ENCODE measurements around the gene SMIM38.

The SMIM38 gene

GRCh38 chr11:69158301-69159149, 2.8 kb downstream of the SMIM38 start:
- DNase-seq (ENCODE audit: low spot score), result peak; percentile 98

DNA sequence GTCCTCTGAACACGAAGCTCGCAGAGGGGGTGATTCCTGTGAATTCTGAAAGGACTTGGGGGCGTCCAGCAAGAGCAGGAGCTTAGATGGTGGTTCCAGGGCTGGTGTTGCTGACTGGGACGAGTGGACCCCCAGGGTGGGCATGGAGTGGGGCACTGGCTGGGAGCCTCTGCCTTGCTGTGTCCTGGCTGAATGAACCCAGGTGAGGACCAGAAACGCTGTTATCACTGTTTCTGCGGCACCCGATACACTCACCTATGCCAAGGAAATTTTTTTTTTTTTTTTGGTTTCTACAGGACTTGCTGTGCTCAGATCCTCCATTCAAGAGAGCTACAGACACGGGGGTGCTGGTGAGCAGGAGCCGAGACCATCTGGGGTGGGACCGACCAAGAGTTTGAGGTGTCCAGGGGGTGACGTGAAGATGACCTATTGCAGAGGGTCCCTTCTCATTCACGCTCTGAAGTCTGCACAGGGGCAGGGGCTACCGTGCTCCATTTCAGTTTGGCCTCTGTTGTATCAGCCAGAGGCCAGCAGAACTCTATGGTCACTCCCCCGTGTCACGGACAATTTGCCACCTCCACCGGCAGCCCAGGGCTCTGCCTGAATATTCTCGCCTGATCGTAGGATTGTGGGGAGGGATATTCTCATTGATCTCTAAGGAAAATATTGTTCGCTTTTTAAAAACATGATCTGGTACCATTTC, 3.6 kb downstream of the SMIM38 start:
- DNase-seq (ENCODE audit: low spot score), result no peak

DNA sequence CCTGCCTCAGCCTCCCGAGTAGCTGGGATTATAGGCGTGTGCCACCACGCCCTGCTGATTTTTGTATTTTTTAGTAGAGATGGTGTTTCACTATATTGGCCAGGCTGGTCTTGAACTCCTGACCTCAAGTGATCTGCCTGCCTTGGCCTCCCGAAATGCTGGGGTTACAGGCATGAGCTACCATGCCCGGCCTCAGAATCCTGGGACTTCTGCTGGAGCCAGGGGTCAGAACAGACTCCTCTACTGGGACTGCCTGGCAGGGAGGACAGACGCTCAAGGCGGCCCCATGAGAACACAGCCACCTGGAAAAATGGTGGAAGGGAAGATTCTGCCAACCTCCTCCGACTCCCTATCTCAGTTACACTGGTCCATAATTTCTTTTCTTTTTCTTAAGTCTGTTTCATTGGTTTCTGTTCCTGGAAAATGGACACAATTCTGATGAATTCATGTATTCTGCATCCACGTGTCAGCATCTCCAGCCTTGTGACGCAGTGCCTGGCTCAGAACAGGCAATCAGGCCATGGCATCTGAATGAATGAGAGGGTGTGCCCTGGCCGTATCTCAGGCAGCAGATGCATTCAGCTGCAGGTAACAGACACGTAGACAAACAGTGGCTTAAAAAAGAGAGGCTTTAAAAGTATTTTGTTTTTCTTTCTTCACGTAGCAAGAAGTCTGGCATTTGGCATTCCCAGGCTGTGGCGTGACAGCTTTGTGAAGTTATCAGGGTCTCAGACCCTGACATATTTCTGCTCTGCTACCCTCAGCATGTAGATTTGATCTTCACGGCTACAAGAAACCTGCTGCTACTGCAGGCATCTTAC, 4.8 kb downstream of the SMIM38 start:
- no peak for DNase-seq (ENCODE audit: low spot score)

DNA sequence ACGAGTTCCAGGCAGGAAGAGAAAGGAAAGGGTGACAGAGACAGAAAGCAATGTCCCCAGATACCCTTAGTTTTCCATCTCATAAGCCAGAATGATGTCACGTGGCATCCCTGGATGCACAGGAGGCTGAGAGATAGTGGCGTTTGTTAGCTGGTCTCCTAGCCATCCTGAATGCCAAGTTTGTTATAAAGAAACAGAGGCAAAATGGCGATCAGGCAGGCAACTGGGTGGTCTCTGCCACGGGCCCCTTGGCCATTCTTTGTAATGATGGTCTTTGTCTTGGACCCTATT, 5.3 kb downstream of the SMIM38 start:
- DNase-seq (ENCODE audit: low spot score), result no peak

DNA sequence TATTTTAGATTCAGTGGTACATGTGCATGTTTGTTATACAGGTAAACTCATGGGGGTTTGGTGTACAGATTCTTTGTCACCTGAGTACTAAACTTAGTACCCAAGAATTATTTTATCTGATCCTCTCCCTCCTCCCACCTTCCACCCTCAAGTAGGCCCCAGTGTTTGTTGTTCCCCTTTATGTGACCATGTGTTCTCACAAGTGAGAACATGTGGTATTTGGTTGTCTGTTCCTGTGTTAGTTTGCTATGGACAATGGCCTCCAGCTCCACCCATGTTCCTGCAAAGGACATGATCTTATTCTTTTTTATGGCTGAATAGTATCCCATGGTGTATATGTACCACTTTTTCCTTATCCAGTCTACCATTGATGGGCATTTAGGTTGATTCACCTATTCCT, 6.8 kb downstream of the SMIM38 start:
- no peak for DNase-seq (ENCODE audit: low spot score)

- DNase-seq (ENCODE audit: low spot score), result no peak
Measured at GRCh38 chr11:69163842-69164241, 8.1 kb downstream of the SMIM38 start.

DNA sequence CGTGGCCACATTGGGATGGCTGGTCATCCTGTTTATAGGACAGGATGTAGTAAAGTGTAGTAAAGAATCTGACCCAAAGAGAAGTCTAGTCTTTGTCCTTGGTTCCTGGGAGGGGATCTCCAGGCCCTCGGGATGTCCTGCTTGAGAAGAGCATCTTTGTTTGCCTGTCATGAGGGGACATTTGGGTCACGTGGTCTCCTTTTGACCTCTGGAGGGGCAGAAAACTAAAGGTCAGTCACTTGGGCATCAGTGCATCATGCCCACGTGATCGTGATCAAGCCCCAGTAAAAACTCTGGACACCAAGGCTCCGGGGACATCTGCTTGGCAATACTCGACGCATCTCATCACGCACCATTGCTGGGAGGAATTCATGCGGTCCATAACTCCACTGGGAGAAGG, 9.1 kb downstream of the SMIM38 start:
- DNase-seq (ENCODE audit: low spot score), result no peak

DNA sequence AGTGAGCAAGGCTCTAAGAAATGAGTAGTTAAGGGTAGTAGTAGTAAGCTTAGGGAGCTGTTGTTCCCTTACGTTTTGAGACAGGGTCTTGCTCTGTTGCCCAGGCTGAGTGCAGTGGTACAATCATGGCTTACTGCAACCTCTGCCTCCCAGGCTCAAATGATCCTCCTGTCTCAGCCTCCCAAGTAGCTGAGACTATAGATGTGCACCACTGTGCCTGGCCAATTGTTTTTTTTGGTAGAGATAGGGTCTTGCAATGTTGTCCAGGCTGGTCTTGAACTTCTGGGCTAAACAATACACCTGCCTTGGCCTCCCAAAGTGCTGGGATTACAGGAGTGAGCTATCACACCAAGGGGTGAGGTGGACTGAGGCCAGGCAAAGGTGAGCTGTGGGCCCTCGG, 10.0 kb downstream of the SMIM38 start:
- no peak for DNase-seq (ENCODE audit: low spot score)

DNA sequence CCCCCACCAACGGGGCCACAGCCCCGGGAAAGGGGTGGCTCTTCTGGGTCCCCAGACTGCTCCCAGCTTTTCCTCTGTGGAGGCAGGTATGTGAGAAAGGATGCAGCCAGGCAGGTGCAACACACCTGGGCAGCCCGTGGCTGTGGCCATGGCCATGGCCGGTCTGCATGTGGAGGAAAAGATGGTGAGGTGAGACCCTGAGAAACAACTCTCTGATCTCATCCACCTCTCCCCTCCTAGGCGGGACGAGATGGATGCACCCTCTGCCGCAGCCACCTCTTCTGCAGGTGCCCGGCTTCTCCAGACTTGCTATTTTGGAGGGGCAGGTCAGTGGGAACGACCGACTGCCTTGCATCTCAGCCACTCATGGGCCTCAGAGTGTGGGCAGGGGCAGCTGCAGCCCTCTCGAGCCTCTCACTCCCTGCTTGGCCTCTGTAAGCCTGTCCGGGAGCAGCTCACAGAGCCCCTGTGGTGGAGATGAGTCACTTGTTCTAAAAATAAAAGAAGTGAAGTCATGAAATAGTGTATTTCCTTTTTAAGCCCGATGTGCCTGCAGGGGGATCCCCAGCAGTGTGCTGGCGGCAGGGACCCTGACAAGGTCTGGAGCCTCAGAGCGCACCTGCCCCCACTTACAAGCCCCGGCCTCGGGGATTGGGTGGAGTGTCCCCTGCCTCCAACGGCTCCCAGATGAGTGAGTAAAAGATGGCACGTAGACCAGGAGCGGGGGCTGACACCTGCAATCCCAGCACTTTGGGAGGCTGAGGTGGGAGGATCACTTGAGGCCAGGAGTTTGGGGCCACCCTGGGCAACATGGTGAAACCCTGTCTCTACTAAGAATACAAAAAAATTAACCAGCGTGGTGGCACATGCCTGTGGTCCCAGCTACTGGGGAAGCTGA, 10.7 kb downstream of the SMIM38 start:
- DNase-seq (ENCODE audit: low spot score), result no peak

DNA sequence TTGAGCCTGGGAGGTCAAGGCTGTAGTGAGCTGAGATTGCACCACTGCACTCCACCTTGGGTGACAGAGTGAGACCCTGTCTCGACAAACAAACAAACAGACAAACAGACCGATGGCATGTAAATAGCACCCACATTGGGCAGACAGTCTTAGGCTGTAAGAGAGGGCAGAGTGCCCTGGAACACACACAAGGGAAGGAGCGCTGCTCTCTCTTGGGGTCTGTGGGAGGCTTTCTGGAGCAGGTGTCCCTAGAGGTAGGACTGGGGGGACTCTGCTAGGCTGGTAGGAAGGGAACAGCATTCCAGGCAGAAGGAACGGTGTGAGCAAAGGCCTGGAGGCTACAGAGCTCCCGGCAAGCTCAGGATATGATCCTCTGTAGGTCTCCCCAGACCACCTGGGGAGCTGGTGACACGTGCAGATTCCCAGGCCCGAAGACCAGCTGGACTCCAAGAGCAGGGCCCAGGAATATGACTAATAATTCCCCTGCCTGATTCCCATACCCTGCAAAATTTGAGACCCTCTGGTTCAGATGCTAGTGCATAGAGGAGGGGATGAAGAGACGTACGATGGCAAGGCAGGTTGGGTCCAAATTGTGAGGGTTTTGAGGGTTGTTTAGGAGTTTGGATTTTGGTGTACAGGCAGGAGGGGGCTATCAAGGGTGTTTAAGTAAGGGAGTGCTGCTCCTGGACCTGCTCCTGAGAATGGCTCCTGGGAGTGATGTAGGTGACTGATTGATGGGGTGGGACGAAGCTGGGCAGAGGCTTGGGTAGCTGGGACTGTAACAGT, 11.6 kb downstream of the SMIM38 start:
- DNase-seq (ENCODE audit: low spot score), result no peak

GRCh38 chr11:69167916-69168691, 12.4 kb downstream of the SMIM38 start:
- no peak for DNase-seq (ENCODE audit: low spot score)

DNA sequence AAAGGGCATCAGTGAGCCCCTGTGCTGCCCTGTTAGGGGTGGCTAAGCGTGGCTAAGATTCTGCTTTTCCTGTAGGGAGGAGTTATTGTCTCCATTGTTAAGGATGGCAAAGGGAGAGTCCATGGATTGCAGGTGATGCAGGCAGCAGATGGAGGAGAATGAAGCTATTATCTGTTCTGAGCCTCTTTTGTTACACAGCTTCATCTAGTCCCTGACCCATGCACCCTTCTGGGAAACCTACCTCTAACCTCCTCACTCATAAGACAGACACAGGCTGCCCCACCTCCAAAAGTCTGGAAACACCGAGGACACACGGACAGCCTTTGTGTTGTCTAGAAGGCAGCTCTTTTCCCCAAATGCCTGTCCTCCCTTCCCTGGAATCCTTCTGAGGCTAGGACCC, 13.7 kb downstream of the SMIM38 start:
- no peak for DNase-seq (ENCODE audit: low spot score)

DNA sequence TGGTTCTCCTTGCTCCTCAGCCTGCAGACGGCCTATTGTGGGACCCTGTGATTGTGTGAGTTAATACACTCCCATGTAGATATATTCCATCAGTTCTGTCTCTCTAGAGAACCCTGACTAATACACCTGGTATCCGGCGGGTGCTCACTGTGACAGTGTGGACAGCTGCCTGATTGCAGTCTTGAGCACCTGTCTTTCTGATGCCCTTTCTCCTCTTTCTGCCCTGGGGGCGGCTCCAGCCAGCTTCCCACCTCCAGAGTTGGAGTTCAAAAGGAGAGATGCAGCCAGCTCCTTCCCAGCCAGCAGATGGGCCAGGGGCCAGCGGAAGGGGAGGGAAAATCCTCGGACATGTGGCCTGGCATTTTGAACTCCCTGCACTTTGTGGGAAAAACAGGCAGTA, 15.0 kb downstream of the SMIM38 start:
- no peak for DNase-seq (ENCODE audit: low spot score)

DNA sequence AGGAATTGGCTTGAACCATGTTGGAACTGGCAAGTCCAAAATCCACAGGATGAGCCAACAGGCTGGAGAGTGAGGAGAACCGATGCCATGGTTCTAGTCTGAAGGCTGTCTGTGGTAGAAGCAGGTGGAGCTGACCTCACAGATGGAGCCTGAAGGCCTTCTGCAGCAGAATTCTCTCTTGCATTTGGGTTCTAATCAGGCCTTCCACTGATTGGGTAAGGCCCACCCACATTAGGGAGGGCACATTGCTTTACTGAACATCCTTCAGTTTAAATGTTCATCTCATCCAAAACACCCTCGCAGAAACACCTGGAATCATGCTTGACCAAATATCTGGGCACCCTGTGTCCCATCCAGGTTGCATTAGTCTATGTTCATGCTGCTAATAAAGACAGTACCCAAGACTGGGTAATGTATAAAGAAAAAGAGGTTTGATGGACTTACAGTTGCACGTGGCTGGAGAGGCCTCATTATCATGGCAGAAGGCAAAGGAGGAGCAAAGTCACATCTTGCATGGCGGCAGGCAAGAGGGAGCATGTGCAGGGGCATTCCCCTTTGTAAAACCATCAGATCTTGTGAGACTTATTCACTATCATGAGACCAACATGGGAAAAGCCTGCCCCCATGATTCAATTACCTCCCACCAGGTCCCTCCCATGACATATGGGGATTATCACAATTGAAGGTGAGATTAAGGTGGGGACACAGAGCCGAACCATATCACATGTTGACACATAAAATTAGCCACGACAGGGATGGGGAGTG, 15.9 kb downstream of the SMIM38 start:
- no peak for DNase-seq (ENCODE audit: low spot score)

DNA sequence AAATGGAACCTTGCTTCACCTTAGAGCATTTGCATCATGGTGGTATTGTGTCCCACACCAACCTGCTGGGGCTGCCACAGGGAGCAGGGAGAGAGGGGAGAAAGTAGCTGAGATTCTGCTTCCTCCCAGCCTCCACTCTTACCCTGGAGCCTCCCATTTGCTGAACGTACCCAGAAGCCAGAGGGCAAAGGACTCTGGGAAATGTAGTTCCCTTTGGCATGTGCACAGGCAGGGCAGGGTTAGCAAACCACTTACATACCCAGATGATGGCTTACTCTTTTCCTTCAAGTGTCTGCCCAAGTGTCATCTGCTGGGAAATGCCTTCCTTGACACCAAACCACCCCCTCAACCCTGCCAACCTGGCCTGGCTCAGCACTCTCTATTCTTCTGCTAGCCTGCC, 16.9 kb downstream of the SMIM38 start:
- DNase-seq (ENCODE audit: low spot score), result no peak

GRCh38 chr11:69173331-69173730, 17.6 kb downstream of the SMIM38 start:
- DNase-seq (ENCODE audit: low spot score), result no peak

GRCh38 chr11:69173925-69174581, 18.3 kb downstream of the SMIM38 start:
- DNase-seq (ENCODE audit: low spot score), result no peak

DNA sequence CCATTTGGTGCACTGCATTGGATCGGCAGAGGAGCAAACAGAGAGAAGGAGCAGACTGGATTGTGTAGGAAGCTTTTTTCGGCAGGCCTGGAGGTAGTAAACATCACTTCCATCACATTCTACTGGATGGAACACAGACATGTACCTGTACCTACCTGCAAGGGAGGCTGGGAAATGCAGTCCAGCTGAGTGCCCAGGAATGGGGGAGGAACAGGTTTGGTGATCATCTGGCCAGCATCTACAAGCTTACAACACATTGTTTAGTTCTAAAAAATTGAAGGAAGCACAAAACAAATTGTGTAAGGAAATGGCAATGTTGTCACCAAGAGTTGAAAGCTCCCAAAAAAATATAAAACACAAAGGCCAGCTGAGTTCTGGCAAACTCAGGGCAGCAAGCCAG, 19.1 kb downstream of the SMIM38 start:
- DNase-seq (ENCODE audit: low spot score), result no peak
